K562 (cell line): Measurements from ENCODE around the gene U2AF1L4. TPM values are rescaled to one million over a fixed set of nuclear protein-coding genes. Genes with fewer than 3 reads are reported as not detected.
A peak's percentile ranks its signal among the peaks of the same experiment; 100 is the strongest.

Experiments
- ATAC-seq: fragments of 200-7000 bp; cut with Tn5 transposase; 3 replicates; pipeline ENCODE4 v1.9.1; 2020; ENCODE audit warnings: moderate library complexity
- BruUV-seq: library from RNA; stranded (reverse); fragments of 400-500 nt; replicated peaks from 2 replicates; lab custom pipeline; 2021; lab: Mats Ljungman, UMichigan
- CTCF ChIA-PET: fragments of 300-600 bp; formaldehyde crosslinking; extraction: SDS; loops from one replicate; lab custom pipeline; 2021; ENCODE audit warnings: low intra/inter-chr PET ratio; lab: Yijun Ruan, JAX
- POLR2A ChIA-PET: fragments of 300-600, 350-650 bp; sonication (Branson Sonifier 250); formaldehyde crosslinking; extraction: SDS; loops from one replicate; lab custom pipeline; 2021; ENCODE audit warnings: antibody characterized with exemption, inconsistent platforms; lab: Yijun Ruan, JAX
- DNase-seq, 4 experiments: peaks; one replicate each; pipeline versions ENCODE4 v3.0.0 to v3.0.0-alpha.2; 2011 to 2018; ENCODE audit warnings: low spot score in 3 of 4, mixed read lengths in 3 of 4; ENCODE audit errors: extremely low read depth in 1 of 4
- FAIRE-seq: peaks from 2 replicates; lab custom pipeline; 2011; peaks lifted over from hg19 to GRCh38; lab: Jason Lieb, UNC
- H2AFZ ChIP-seq: 2 replicates; pipeline ENCODE4 v1.6.0; 2011; ENCODE audit warnings: low read depth, low read length, control low read depth, inconsistent platforms
- H3K27ac ChIP-seq: fragments of 200-600 bp; 3 replicates; pipeline ENCODE4 v1.8.0; 2011; ENCODE audit warnings: low read depth, mild to moderate bottlenecking, control low read depth, inconsistent platforms, low read length, moderate library complexity, mixed read lengths; ENCODE audit errors: extremely low read depth
- H3K27me3 ChIP-seq, 2 experiments: fragments of 300-600 bp in 1 of 2; 2 replicates in 1 of 2; 3 replicates in 1 of 2; pipeline versions ENCODE4 v1.6.0 to v1.8.0; 2011; ENCODE audit warnings: inconsistent platforms in 2 of 2, low read length in 2 of 2, mild to moderate bottlenecking in 1 of 2, mixed read lengths in 1 of 2, moderate library complexity in 1 of 2; ENCODE audit not compliant: control insufficient read depth in 2 of 2, insufficient read depth in 2 of 2
- H3K36me3 ChIP-seq: fragments of 300-600 bp; 3 replicates; pipeline ENCODE4 v1.8.0; 2011; ENCODE audit warnings: mild to moderate bottlenecking, low read length, inconsistent platforms; ENCODE audit not compliant: control insufficient read depth, insufficient read depth
- H3K4me1 ChIP-seq, 2 experiments: fragments of 200-600 bp in 1 of 2; replicated peaks in 1 of 2; 2 replicates in 1 of 2; 3 replicates in 1 of 2; pipeline versions ENCODE4 v1.5.1 to v1.8.0; 2011; ENCODE audit warnings: inconsistent platforms in 2 of 2, low read length in 2 of 2, mild to moderate bottlenecking in 1 of 2, mixed read lengths in 1 of 2, moderate library complexity in 1 of 2; ENCODE audit not compliant: control insufficient read depth in 2 of 2, insufficient read depth in 2 of 2
- H3K4me2 ChIP-seq: 2 replicates; pipeline ENCODE4 v1.6.1; 2011; ENCODE audit warnings: low read length, control low read depth, inconsistent platforms, mixed read lengths; ENCODE audit not compliant: insufficient read depth
- H3K4me3 ChIP-seq: fragments of 200-600 bp; sonication (generic), shearing (Covaris generic); 2 replicates; pipeline ENCODE4 v1.5.1; 2016; ENCODE audit warnings: control low read depth, inconsistent platforms
- H3K79me2 ChIP-seq: fragments of 200-600 bp; 3 replicates; pipeline ENCODE4 v1.8.0; 2011; ENCODE audit warnings: low read length, inconsistent platforms; ENCODE audit not compliant: control insufficient read depth, insufficient read depth
- H3K9ac ChIP-seq, 2 experiments: 2 replicates each; pipeline versions ENCODE4 v1.6.0 to v1.6.1; 2011; ENCODE audit warnings: low read depth in 2 of 2, low read length in 2 of 2, control low read depth in 1 of 2, inconsistent platforms in 1 of 2, mild to moderate bottlenecking in 1 of 2, mixed read lengths in 1 of 2; ENCODE audit not compliant: insufficient read depth in 1 of 2
- H3K9me1 ChIP-seq: one replicate; pipeline ENCODE4 v1.6.0; 2011; ENCODE audit warnings: inconsistent platforms, mild to moderate bottlenecking, low read length, moderate library complexity; ENCODE audit not compliant: control insufficient read depth, insufficient read depth
- H3K9me3 ChIP-seq: replicated peaks from 2 replicates; pipeline ENCODE4 v1.5.1; 2011; ENCODE audit warnings: low read depth, low read length, inconsistent platforms; ENCODE audit not compliant: control insufficient read depth, insufficient read depth
- H4K20me1 ChIP-seq: replicated peaks from 2 replicates; pipeline ENCODE4 v1.6.1; 2011; ENCODE audit warnings: low read length, inconsistent platforms, mixed read lengths; ENCODE audit not compliant: control insufficient read depth, insufficient read depth
- ATF4 ChIP-seq: fragments of 450-650 bp; formaldehyde crosslinking; IDR thresholded peaks from 2 replicates; pipeline ENCODE4 v1.4.0; 2022; ENCODE audit warnings: mild to moderate bottlenecking, moderate library complexity
- BCLAF1 ChIP-seq, 2 experiments: fragments of 450-650 bp in 1 of 2; IDR thresholded peaks; 2 replicates each; pipeline ENCODE4 v1.6.1; 2011 to 2017; ENCODE audit warnings: low read depth in 2 of 2, antibody characterized with exemption in 1 of 2, borderline replicate concordance in 1 of 2, low read length in 1 of 2, mild to moderate bottlenecking in 1 of 2, mixed read lengths in 1 of 2; ENCODE audit not compliant: control insufficient read depth in 1 of 2
- ELF2 ChIP-seq: fragments of 250-450 bp; sonication (Bioruptor Pico); IDR thresholded peaks from 2 replicates; pipeline ENCODE4 v1.5.0; 2021; ENCODE audit warnings: mild to moderate bottlenecking
- IRF9 ChIP-seq: fragments of 450-650 bp; IDR thresholded peaks from 2 replicates; pipeline ENCODE4 v1.6.1; 2016; ENCODE audit warnings: missing biosample characterization, missing genetic modification characterization
- KAT2B ChIP-seq: IDR thresholded peaks from one replicate; pipeline ENCODE4 v1.6.1; 2012; ENCODE audit warnings: low read depth, mild to moderate bottlenecking, control low read depth, inconsistent platforms, low read length, moderate library complexity
- MYNN ChIP-seq, 2 experiments: sonication (generic); formaldehyde crosslinking in 1 of 2; IDR thresholded peaks; 2 replicates each; pipeline versions ENCODE4 v1.5.0 to v1.6.1; 2016 to 2020; ENCODE audit warnings: antibody characterized with exemption in 1 of 2, missing genetic modification reagents in 1 of 2
- NR4A1 ChIP-seq, 2 experiments: fragments of 250-450 bp in 1 of 2; fragments of 450-650 bp in 1 of 2; sonication (Bioruptor Pico) in 1 of 2; IDR thresholded peaks; 2 replicates each; pipeline versions ENCODE4 v1.4.0 to v1.6.1; 2016 to 2020; ENCODE audit warnings: mild to moderate bottlenecking in 2 of 2, missing compliant biosample characterization in 1 of 2, missing genetic modification characterization in 1 of 2, moderate library complexity in 1 of 2
- POLR2AphosphoS2 ChIP-seq: IDR thresholded peaks from 2 replicates; pipeline ENCODE4 v1.6.1; 2012; ENCODE audit warnings: low read length, improper control_type of control experiment
- STAT5B ChIP-seq: fragments of 250-450 bp; sonication (Bioruptor Pico); IDR thresholded peaks from 2 replicates; pipeline ENCODE4 v1.8.0; 2021; ENCODE audit warnings: mild to moderate bottlenecking, inconsistent platforms
- TAL1 ChIP-seq: fragments of 450-650 bp; IDR thresholded peaks from 2 replicates; pipeline ENCODE4 v1.6.1; 2016; ENCODE audit warnings: mild to moderate bottlenecking
- THRA ChIP-seq: fragments of 450-650 bp; IDR thresholded peaks from 2 replicates; pipeline ENCODE4 v1.6.1; 2017; ENCODE audit warnings: mild to moderate bottlenecking, moderate library complexity
- ZFP91 ChIP-seq: sonication (generic); formaldehyde crosslinking; IDR thresholded peaks from 2 replicates; pipeline ENCODE4 v1.8.0; 2022; ENCODE audit warnings: mild to moderate bottlenecking, missing genetic modification reagents
- WGBS: fragments of 100-300 bp; shearing (Covaris generic); methylation state at CpG from one replicate; pipeline ENCODE4 v1.1.6; 2016; ENCODE audit warnings: low coverage, mixed read lengths; ENCODE audit not compliant: insufficient coverage; ENCODE audit errors: missing lambda C conversion rate; 5-methylcytosine and 5-hydroxymethylcytosine counted together
- in situ Hi-C: fragments of 300-500 bp; cut with MboI; formaldehyde crosslinking; loops from 4 replicates; pipeline ENCODE4 v1.15.0; 2018; ENCODE audit warnings: inconsistent platforms, mixed read lengths
- intact Hi-C: fragments of 100-400 bp; cut with micrococcal nuclease; formaldehyde crosslinking; loops from 2 replicates; pipeline ENCODE4 v1.14.2; 2022
- polyA plus RNA-seq, 8 experiments: library from polyadenylated mRNA; depleted of rRNA in 4 of 8; stranded (reverse) in 5 of 8; unstranded in 3 of 8; fragments of >200 nt; fragmentation: Nextera tagmentation in 2 of 8; fragmentation: Illumina TruSeq in 1 of 8; extraction: Ambion mirVana in 2 of 8; extraction: Trizol in 1 of 8; gene quantifications; 2 replicates each; pipeline versions ENCODE4 v1.2.1 to v1.2.3, GENCODE V29; 2011 to 2014; ENCODE audit warnings: inconsistent platforms in 1 of 8, missing spikeins in 1 of 8
- total RNA-seq, 7 experiments: library from RNA; depleted of rRNA in 6 of 7; stranded (reverse); fragments of >200 nt in 6 of 7; fragmentation: Illumina TruSeq in 2 of 7; extraction: Trizol in 2 of 7; gene quantifications; 2 replicates each; pipeline versions ENCODE4 v1.2.1 to v1.2.3, GENCODE V29; 2011 to 2021; ENCODE audit warnings: low replicate concordance in 1 of 7

Gene U2AF1L4
- total and polyA plus RNA-seq, 9 of the 15 experiments (the other 6 are each of a cell fraction or from before 2014, with no cell fraction given) = 8.4 to 19.5 (median 12.6) TPM

- H2AFZ ChIP-seq = 0 out of 2 replicates have a peak within 1 kb of the TSS, but pooled peaks have one; percentile 98
- H3K9me3 ChIP-seq = no peaks in the 10 kb centered on the region
- WGBS = 84% methylated on average over 9 of the region's 9 CpGs
- peaks cover 39% of the 10 kb centered on the region; the same call in 2 of the 3 replicates for H3K36me3 ChIP-seq
- H3K9ac ChIP-seq = peak within 1 kb of the TSS; percentile 63 to 87; a peak in 3 of 4 replicates
- in situ Hi-C loops (no loop called here), intact Hi-C loops (loop anchor here (10.0 kb wide), 1 partner anchor 97 kb away; the partner anchor contains the start of genes COX6B1 and ETV2)
- no peak for ATAC-seq
- no peaks in the 10 kb centered on the region for H4K20me1 ChIP-seq
- H3K27ac ChIP-seq = peak within 1 kb of the TSS; percentile 85
- H3K79me2 ChIP-seq = peaks cover 9% of the 10 kb centered on the region
- no peak for FAIRE-seq
- H3K4me3 ChIP-seq = no peak within 1 kb of the TSS; the same call in 1 of the 2 replicates
- H3K4me2 ChIP-seq = peak within 1 kb of the TSS; percentile 94
- no peaks in the 10 kb centered on the region for H3K27me3 ChIP-seq
- POLR2A ChIA-PET = interaction anchor here (0.5 kb wide), 1 partner anchor 194 kb away, joined by 3 read pairs; no protein-coding TSS in a partner anchor
- peaks cover 24 to 57% of the 10 kb centered on the region in 2 experiments; a peak in 4 of 5 replicates for H3K4me1 ChIP-seq
- TF ChIP-seq POLR2AphosphoS2 = no peak
- no peak for TF ChIP-seq MYNN (IDR thresholded peaks at IDR 0.05)
- no peak for TF ChIP-seq MYNN (CRISPR knock-in tag; IDR thresholded peaks at IDR 0.05)
- TF ChIP-seq THRA = no peak
- no peak for TF ChIP-seq BCLAF1 (IDR thresholded peaks at IDR 0.05; ENCODE audit: borderline replicate concordance in 1 of 2, control insufficient read depth in 1 of 2, low read depth in 2 of 2, low read length in 1 of 2)
- no peak for TF ChIP-seq ATF4 (CRISPR knock-in tag)
- no peak for TF ChIP-seq ZFP91 (CRISPR knock-in tag)
- no peak for TF ChIP-seq TAL1
- no peak for TF ChIP-seq ELF2 (CRISPR knock-in tag)
- no peak for TF ChIP-seq IRF9 (tag)
- no peak for TF ChIP-seq KAT2B
- no peak for TF ChIP-seq NR4A1 (CRISPR knock-in tag; IDR thresholded peaks at IDR 0.05)
- no peak for TF ChIP-seq NR4A1 (tag; IDR thresholded peaks at IDR 0.05)
- no peak for TF ChIP-seq STAT5B (CRISPR knock-in tag)
- TF ChIP-seq, all 486 proteins: peak for 0
- H3K9me1 ChIP-seq = no peaks in the 10 kb centered on the region
- CTCF ChIA-PET = no interaction called here
- BruUV-seq = no TSS peak
- DNase-seq = no peak
Observed at GRCh38 chr19:35742121-35742724, 3.0 kb downstream of the U2AF1L4 start, which contains the start of gene IGFLR1. Gene IGFLR1, minus strand, starts transcription at chr19:35742452. Its CDS starts 1,272 bp downstream, at chr19:35741180.
